CD1c-positive myeloid dendritic cell (primary cell): ENCODE results near the gene OCRL.
A peak's percentile ranks its signal among the peaks of the same experiment; 100 is the strongest.
"Not testable (repeated sequence)": the region's sequence is repeated elsewhere in the genome, so short reads cannot be mapped to it uniquely, and the experiment has no call there.

Experiments
- DNase-seq: peaks from one replicate; pipeline ENCODE4 v3.0.0-alpha.2; 2016; ENCODE audit errors: extremely low spot score

OCRL gene

DNA sequence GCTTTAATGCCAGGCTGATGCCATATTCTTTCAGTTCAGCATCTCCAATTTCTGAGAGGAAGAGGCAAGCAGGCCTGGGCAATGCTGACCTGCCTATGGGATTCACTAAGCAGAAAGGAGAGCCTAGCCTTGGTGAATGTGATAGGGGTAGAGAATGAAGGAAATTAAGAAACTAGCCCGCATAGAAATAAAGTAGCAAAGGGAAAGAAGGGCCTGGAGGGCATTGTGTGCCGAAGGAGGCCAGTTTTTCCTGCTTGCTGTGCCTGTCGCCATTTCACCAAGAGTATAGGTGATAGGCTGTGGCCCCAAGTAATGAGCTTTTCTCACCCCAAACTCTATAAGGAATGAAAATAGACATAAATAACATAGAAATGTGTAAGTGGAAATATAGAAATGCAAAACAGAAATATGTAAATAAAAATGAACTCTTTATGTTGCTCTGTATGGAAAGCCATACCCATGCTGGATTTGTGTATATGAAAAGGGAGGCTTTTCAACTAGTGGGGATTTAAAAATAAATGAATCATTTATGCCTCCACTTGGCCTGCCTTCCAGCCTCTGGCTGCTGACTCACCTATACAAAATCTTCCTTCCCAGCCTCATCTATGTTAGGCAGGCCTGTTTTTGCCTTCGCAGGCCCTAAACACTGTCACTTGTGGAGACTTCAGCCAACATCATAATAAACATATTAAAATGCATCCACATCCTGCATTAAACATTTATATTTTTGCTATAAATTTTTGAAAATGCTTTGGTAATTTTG is 5.1 kb upstream of the OCRL start:
- DNase-seq: no peak

DNA sequence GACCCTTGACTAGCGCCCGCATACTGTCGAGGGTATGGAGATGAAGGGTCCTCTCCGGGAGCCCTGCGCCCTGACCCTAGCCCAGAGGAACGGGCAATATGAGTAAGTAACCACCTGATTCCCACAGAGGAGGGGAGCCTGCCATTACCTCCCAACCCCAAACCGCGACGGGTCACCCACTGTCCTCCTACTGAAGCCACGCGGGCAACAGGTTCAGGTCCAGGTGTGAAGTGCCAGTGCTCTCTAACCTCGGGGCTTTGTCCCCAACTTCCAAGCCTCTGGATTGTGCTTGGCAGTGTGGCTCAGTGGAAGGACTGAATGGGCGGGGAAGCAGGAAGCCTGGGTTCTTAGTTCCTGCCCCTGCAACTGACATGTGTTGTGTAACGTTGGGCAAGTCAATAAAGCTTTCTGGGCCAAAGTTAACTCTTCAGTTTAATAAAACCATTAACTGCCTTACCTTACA is 694 bp downstream of the OCRL start:
- DNase-seq: no peak

DNA sequence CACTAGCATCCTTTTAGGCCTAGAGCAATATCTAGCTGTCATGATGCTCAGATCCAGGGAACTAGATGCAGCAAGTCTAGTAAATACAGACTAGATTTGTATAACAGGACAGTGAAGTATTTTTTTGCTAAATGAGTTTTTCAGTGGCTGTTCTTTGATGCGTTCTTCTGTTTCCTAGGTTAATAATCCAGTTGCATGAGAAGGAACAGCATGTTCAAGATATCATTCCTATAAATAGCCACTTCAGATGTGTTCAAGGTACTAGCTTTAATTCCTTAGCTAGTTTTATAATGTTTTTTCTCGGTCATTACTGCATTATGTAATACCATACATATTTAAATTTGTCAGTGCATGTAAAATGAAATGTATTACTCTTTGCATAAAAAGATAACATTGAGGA is 4.7 kb downstream of the OCRL start:
- no peak for DNase-seq

DNA sequence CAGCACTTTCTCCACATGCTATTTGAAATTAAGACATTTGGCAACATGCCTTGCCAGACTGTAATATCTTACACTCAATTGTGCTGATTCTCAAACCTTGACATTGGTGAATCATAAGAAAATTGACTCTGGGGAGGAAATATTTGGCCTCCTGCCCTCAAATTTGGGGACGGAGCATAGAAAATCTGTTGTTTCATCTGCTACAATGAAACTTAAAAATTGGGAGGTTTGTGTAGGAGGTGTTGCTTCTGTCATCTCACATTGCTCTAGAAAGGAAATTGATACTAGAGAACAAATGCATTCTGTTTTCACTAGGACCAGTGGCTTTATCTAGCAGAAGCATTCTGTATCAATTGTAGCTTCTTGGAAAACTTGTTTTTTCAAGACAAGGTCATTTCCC is 5.3 kb downstream of the OCRL start:
- DNase-seq: no peak

DNA sequence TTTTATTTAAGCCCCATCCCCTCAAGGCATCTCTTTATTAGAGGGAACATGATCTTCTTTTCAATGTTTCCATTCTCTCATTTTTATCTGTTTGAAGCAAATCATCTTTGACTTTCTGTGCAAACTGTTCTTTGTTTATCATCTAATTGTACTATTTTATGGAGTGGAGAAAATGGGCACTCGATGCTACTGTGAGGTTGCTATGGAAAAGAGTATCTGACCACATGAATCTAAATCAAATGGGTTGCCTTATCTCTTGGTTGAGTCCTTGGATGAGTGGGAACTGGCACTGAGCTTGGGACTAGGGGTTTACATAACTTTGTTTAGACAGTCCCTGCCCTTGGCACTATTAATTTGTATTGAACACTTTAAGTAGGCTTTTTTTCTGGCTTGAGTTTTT is 9.1 kb downstream of the OCRL start:
- no peak for DNase-seq

DNA sequence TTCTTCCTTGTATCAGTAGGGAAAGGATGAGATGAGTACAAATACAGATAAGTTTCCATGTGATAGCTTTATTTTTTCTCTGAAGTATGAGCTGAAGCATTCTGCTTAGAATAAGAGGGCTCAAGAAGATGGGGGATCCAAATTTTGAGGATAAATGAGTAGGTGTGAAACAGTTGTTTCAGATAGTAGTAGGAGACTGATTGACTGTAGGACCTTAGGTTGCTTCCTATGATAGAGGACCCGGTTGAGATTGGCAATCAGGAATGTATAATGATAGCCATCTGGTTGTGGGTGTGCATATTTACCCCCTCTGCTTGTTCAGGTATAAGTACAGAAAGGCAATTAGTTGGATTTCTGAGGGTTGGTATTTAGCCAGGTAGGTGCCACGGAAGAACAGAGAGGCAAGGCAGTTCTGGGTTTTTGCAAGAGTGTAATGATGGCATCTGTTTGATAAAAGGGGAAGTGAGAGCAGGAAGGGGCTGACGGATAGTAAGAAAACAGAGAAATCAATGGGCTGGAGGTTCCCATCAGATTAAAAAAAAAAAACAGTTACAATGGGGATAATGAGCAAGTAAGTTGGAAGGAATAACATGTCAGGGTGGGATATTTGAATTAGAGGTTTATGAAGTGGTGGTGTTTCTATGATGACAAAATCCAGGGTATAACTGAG is 13.7 kb downstream of the OCRL start:
- DNase-seq: peak; percentile 11

DNA sequence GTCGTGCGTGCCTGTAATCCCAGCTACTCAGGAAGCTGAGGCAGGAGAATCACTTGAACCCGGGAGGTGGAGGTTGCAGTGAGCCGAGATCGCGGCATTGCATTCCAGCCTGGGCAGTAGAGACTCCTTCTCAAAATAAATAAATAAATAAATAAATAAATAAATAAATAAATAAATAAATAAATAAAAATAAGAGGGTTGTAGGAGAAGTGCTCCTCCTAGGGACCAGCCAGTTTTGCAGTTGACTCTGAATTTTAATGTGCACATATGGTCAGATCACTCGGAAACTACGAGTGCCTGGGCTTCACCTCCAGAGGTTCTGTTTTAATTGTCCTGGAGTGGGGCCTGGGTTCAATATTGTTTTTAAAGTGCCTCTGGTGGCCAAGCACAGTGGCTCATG is 14.8 kb downstream of the OCRL start:
- not testable (repeated sequence) for DNase-seq

DNA sequence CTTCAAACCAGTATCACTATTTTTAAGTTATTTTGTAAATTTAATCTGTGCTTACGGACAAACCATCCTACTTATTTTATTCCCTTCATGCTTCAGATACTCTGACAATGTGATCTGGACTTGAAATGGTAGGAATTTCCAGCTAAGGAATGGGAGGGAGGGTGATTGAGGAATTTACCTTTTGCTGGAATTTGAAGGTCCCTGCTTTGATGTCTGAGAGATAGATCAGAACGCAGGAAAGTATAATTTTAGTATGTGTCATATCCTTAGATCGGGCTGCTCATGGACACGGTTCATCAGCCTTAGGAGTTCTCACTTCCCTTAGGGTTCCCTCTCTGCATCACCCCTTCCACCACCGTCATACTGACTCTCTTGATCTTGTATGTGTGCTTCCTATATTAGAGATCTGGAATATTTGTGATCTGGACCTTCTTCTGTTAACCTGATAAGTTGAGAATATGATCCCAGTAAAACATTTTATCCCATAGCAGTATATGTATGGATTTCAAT is 16.8 kb downstream of the OCRL start:
- no peak for DNase-seq

DNA sequence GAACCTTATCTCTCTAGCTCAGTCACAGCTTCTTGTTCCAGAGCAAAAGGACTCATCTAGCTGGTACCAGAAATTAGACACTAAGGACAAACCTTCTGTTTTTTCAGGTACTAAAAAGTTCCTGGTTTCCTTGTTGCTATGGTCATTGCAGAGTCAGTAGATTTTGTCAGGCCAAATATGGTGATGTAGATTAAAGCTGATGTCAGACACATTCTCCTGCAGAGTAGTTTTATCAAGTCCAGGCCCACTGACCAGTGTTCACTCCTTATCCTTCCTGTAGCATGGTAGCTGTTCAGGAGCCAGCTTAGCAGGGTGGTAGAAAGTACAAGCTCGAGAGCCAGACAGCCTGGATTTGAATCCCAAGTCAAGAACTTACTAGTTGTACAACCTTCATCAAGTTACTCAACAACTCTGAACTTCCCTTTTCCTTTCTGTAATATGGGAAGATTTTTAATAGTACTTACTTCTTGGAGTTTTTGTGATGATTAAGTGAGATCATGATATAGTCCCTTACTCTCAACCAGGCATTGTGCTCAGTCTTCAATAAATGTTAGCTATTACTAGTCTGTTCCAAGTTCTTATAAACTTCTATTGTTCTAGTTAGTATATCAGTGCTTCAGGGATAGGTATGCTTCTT is 17.9 kb downstream of the OCRL start:
- DNase-seq: no peak

DNA sequence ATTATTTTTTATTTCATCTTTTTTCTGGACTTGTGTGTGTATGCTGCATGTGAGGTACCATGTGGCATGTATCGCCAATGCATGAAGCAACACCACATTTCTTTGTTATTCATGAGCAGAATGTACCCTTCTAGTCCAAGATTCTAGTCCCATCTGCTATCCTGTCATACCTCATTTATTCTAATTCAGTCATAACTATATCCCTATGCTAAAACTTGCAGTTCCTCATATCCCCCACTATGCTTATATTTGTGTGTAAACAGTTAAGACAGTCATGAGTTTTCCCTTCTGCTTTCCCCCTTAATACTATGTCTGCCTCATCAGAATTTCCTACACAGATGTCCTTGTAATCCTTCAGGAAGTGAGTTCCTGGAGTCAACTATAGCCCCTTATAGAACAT is 19.7 kb downstream of the OCRL start:
- no peak for DNase-seq

DNA sequence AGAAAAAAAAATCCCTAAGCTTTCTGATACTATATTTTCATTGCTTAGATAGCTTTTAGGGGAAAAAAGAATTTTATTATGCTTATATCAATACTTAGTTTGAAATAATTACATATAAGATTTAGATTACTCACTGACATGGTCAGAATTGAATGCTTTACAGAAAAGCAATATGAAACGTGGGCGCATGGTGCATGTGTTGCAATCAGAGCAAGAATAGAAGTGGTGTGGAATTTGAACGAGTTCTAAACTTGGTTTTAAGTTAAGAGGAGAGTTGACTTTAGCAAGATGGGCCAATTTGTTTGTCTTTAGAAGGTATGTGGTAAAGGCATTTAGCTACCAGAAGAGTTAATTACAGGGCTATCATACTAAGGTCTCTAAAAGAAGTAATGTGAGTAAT is 21.4 kb downstream of the OCRL start:
- DNase-seq: no peak

DNA sequence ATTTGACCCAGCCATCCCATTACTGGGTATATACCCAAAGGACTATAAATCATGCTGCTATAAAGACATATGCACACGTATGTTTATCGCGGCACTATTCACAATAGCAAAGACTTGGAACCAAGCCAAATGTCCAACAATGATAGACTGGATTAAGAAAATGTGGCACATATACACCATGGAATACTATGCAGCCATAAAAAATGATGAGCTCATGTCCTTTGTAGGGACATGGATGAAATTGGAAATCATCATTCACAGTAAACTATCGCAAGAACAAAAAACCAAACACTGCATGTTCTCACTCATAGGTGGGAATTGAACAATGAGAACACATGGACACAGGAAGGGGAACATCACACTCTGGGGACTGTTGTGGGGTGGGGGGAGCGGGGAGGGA is 24.3 kb downstream of the OCRL start:
- not testable (repeated sequence) for DNase-seq

DNA sequence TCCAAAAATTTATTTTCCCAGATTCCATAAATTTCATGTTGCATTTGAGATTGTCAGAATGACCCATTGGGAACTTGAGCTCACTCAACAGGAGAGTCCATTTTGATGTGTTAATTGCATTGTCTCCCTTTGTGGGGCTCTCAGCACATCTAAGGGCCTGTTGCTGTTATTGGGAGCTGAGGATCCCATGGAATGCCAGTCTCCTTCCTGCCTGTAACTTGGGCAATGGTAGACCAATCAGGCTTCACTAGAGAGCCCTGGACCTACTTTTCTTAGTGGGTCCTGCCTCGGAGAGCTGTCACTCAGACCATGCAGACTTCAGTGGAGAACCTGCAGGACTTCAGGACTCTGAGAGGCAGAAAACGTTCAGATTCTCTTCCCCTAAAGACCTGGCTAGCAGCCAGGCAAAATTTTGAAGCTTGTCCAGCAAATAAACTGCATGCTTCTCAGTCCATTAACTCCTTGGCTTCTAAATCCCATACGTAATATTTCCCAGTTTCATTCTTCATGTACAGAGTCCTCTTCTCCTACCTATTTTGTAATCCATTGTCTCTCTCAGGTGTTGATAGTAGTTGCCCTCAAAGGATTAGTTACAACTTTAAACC is 25.1 kb downstream of the OCRL start:
- DNase-seq: no peak

DNA sequence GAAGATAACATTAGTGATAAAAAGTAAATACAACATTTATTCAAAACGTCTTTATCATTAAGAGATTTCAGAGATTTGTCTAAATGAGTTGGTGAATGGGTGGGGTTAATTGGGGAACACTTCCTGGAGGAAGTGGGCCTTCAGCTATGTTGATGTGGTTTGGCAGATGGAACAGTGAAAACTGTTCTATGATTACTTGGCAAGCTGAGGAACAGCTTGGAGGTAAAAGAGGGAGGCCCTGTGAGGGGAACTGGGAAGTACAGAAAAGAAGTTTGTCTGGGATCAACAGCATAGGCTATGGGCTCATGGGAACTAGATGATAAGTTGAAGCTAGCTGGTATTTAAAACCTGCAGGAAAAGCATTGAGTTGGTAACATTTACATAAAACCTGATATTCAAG is 26.0 kb downstream of the OCRL start:
- no peak for DNase-seq

DNA sequence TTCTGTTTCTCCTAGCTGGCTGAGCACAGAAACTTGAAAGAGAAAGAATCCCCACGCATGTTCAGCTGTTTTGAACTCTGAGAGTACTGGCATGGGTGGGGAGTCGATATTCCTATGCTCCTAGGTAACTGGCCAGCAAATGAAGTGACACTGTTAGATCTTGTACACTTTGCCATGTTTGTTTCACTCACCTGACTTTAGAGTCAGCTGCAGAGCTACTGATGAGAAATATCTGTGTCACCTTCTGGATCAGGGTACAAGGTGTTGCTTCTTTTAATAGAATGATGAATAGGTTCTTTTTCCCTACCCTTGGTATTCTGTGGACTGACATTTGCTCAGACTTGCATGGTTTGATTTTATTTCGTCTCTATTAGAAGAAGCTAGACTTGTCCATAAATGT is 28.3 kb downstream of the OCRL start:
- no peak for DNase-seq

DNA sequence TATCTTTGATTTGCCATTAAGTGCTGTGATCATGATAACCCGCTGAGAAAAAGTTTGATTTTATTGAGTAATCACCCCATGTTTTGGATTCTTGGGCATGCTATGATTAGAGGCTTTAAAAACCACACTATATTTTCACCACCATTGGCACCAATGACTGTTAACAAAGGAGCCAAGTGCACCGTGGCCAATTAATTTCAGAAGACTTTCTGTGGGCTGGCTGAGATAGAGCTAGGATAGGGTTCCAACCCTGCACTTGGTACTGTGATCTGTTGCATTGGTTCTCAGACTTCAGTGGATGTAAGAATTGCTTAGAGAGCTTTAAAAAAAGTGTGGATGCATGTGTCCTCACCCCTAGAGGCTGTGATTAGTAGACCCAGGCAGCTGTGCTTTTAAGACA is 32.4 kb downstream of the OCRL start:
- no peak for DNase-seq

DNA sequence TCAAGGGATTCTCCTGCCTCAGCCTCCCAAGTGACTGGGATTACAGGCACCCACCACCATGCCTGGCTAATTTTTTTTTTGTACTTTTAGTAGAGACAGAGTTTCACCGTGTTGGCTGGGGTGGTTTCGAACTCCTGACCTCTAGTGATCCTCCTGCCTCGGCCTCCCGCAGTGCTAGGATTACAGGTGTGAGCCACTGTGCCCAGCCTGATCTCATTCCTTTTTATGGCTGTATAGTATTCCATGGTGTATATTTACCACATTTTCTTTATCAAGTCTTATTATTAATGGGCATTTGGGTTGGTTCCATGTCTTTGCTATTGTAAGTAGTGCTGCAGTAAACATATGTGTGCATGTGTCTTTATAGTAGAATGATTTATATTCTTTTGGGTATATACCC is 33.6 kb downstream of the OCRL start:
- DNase-seq: not testable (repeated sequence)

DNA sequence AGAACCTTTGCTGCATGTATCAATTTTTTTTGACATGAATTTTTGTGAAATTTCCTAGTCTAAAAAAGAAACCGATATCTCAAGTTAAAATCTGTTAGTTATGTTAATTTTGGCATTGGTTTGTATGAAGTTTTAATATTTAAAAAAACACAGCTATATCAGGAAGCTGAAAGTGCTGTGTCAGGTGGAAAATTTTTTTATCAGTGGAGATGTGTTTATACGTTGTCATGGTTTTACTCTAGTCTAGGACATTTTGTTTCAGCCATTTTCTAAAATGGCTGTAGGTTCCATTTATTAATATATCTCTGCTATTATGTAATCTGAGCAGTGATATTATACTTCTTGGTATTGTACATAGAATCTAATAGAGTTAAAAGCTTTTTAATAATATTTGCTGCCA is 34.2 kb downstream of the OCRL start:
- DNase-seq: no peak

DNA sequence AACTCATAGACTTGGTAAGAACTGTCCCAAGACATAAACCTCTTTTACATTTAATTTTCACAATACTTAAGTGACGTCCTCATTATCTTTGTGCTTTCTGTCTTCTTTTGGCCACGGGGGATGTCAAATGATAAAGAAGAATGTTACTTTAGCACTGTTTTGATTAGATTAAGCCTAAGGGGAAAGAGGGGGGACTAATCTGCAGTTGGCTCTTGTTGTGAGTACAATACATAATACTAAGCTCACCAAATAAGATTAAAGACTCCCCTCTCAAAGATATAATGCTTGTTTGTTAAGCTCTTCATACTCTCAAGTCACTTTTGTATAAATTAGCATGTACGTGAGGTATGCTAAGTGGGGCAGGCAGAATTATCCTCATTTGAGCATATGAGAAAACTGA is 36.5 kb downstream of the OCRL start:
- DNase-seq: no peak

DNA sequence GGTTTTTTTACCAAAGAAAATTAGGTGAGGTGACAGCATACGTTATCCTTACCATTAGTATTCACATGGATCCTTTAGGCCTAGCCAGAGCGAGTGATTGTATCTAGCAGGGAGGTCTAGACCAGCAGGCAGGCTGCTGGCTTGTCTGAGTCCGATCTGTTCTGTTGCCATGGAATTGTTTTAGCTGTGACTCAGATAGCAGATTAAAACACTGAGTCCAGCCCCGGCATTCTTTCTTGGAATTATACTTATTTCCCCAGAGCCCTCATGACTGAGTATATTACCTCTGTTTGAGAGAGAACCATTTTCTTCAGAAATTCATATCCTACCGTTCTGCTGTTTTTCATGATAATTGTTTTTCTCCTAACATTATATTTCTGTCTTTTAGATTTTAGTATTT is 37.4 kb downstream of the OCRL start:
- no peak for DNase-seq

DNA sequence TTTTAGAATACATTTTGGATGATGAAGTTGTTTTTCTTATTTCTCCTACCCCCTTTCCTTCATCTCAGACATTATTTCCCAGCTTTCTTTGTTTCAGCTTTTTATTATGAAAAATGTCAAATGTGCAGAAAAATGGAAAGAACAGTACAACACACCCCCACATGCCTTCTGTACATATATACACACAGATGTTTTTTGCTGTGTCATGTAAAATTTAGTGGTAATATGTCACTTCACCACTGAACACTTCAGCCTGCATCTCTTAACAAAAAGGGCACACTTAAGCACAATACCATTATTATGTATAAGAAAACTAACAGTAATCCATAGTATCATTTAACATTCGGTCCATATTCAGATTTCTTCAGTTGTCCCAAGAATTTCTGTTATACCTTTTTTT is 37.8 kb downstream of the OCRL start:
- no peak for DNase-seq

DNA sequence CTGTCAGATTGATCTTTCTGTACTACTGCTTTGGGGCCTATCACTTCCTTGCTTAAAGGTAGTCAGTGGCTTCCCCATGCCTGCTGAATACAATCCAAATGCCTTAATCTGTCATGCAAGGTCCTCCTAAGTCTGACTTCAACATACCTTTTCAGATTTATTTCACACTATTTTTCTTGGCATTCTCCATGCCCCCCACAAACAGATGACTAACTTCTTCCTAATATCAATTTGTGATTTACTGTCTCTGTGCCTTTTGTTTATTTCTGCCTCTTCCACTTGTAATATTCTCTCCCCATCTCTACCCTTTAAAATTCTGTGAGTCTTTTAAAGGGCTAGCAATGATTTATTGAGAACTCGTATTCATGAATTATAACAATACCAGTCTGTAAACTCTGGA is 41.8 kb downstream of the OCRL start:
- DNase-seq: no peak

DNA sequence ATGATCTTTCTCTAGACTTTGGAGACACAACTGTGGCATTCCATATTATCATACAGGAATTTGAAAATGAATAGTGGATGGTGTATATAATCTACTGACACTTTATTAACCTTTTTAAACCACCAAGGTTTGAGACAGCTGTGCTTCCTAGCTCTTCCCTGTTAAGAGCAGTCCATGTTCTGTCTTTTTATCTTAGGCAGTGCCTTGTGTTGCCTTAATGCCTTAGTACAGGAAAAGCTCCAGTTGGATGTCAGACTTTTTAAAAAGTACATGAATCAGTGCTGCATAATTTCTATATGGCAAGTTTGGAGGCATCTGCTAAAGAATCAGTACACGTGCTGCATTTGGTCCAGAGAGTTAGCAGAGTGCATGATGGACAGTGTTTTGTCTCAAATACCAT is 45.1 kb downstream of the OCRL start:
- DNase-seq: no peak
